A673 (cell line): ENCODE data around the gene FPGT. TPM values are rescaled to one million over a fixed set of nuclear protein-coding genes. Genes with fewer than 3 reads are reported as not detected.

Experiments used
- BruUV-seq: library from RNA; stranded (reverse); fragments of 400-500 nt; replicated peaks from 2 replicates; lab custom pipeline; 2021; lab: Mats Ljungman, UMichigan
- CTCF ChIA-PET: fragments of 300-600 bp; sonication (Branson Sonifier 250); formaldehyde crosslinking; loops from one replicate; lab custom pipeline; 2022; ENCODE audit warnings: antibody characterized with exemption; lab: Charles Lee
- POLR2A ChIA-PET: fragments of 300-600 bp; sonication (Branson Sonifier 250); formaldehyde crosslinking; loops from one replicate; lab custom pipeline; 2022; ENCODE audit warnings: antibody characterized with exemption; ENCODE audit not compliant: low non-redundant PET; lab: Charles Lee
- DNase-seq: peaks from one replicate; pipeline ENCODE4 v3.0.0-alpha.2; 2015; ENCODE audit warnings: low spot score
- H3K27ac ChIP-seq: fragments of 200-600 bp; sonication (generic); 2 replicates; pipeline ENCODE4 v1.5.1; 2016; ENCODE audit warnings: mixed run types, low read depth, mild to moderate bottlenecking, mixed read lengths, antibody characterized with exemption, low read length; ENCODE audit not compliant: poor library complexity, severe bottlenecking
- H3K27me3 ChIP-seq: fragments of 200-600 bp; sonication (generic); replicated peaks from 2 replicates; pipeline ENCODE4 v1.6.1; 2017; ENCODE audit warnings: mixed run types, low read depth, mild to moderate bottlenecking, mixed read lengths, antibody characterized with exemption, low read length; ENCODE audit not compliant: insufficient read depth, poor library complexity
- H3K36me3 ChIP-seq: fragments of 200-600 bp; sonication (generic); 2 replicates; pipeline ENCODE4 v1.6.1; 2016; ENCODE audit warnings: mixed run types, mild to moderate bottlenecking, mixed read lengths, antibody characterized with exemption, low read length; ENCODE audit not compliant: insufficient read depth, poor library complexity, severe bottlenecking
- H3K4me1 ChIP-seq: fragments of 200-600 bp; sonication (generic); 2 replicates; pipeline ENCODE4 v1.6.1; 2017; ENCODE audit warnings: mixed run types, mild to moderate bottlenecking, mixed read lengths, antibody characterized with exemption, low read length; ENCODE audit not compliant: insufficient read depth, poor library complexity, severe bottlenecking
- H3K4me3 ChIP-seq: fragments of 200-600 bp; sonication (generic); 2 replicates; pipeline ENCODE4 v1.5.1; 2016; ENCODE audit warnings: low read depth, mixed run types, mild to moderate bottlenecking, mixed read lengths, low read length; ENCODE audit not compliant: poor library complexity, severe bottlenecking
- H3K9me3 ChIP-seq: fragments of 200-600 bp; sonication (generic); 2 replicates; pipeline ENCODE4 v1.6.1; 2016; ENCODE audit warnings: mixed run types, low read depth, mild to moderate bottlenecking, mixed read lengths, antibody characterized with exemption, low read length; ENCODE audit not compliant: poor library complexity, severe bottlenecking
- CTCF ChIP-seq: fragments of 300-800, 200-600 bp; sonication (generic); conservative IDR thresholded peaks from 2 replicates; pipeline ENCODE4 v1.5.1; 2017; ENCODE audit warnings: low read depth, mild to moderate bottlenecking, antibody characterized with exemption, low read length, moderate library complexity, mixed read lengths
- EZH2 ChIP-seq: fragments of 200-600 bp; sonication (generic); IDR thresholded peaks from 2 replicates; pipeline ENCODE4 v1.6.1; 2017; ENCODE audit warnings: borderline replicate concordance, low read depth, mild to moderate bottlenecking, mixed read lengths, antibody characterized with exemption, low read length; ENCODE audit not compliant: poor library complexity, severe bottlenecking
- intact Hi-C: fragments of 100-400 bp; cut with micrococcal nuclease; formaldehyde crosslinking; loops from one replicate; pipeline ENCODE4 v1.10.0; 2022; ENCODE audit not compliant: unreplicated experiment
- total RNA-seq: library from RNA; stranded (reverse); gene quantifications from 2 replicates; pipeline ENCODE4 v1.2.3, GENCODE V29; 2021

The FPGT gene
- total RNA-seq, 1 experiment from 2014 or later = 7.4 TPM

GRCh38 chr1:74195339-74195738 lies 2.7 kb upstream of the FPGT start:
- POLR2A ChIA-PET = no interaction called here
- Histone ChIP-seq H3K36me3 (no peaks in the 10 kb centered on the region), H3K4me3 (no peak overlapping the region), H3K27ac (no peak overlapping the region), H3K4me1 (no peaks in the 10 kb centered on the region), H3K9me3 (no peaks in the 10 kb centered on the region), H3K27me3 (no peaks in the 10 kb centered on the region)
- TF ChIP-seq CTCF = no peak
- no peak for TF ChIP-seq EZH2
- no TSS peak for BruUV-seq
- CTCF ChIA-PET = no interaction called here
- no peak for DNase-seq
- intact Hi-C loops = no loop called here

- CTCF ChIA-PET = no interaction called here
- Histone ChIP-seq H3K9me3 (no peaks in the 10 kb centered on the region), H3K4me3 (peak overlapping the region; percentile 62), H3K27me3 (no peaks in the 10 kb centered on the region), H3K4me1 (no peaks in the 10 kb centered on the region), H3K27ac (peak overlapping the region; percentile 58), H3K36me3 (no peaks in the 10 kb centered on the region)
- BruUV-seq = no TSS peak
- POLR2A ChIA-PET = no interaction called here
- intact Hi-C loops = no loop called here
- TF ChIP-seq EZH2 (no peak), CTCF (no peak)
- no peak for DNase-seq
These were observed 787 bp upstream of the FPGT start for GRCh38 chr1:74197255-74197654.

DNA sequence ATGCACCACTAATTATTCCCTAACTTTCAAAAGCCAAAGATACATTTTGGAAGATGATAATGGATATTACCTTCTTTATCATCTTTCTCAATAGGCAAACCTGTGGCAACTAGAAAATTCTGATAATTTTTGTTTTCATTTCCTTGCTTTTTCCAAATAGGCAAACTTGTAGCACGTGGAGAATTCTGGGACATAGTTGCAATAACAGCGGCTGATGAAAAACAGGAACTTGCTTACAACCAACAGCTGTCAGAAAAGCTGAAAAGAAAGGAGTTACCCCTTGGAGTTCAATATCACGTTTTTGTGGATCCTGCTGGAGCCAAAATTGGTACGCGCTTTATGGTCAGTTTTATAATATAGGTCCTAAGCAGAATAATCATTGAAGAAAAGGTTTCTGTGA lies 1.5 kb downstream of the FPGT start:
- POLR2A ChIA-PET = no interaction called here
- no TSS peak for BruUV-seq
- no peak for DNase-seq
- intact Hi-C loops = no loop called here
- H3K36me3 ChIP-seq = no peaks in the 10 kb centered on the region
- H3K9me3 ChIP-seq = no peaks in the 10 kb centered on the region
- no peaks in the 10 kb centered on the region for H3K4me1 ChIP-seq
- CTCF ChIA-PET = interaction anchor here (0.6 kb wide), 1 partner anchor 494 kb away, joined by 3 read pairs; no protein-coding TSS in a partner anchor
- no peak overlapping the region for H3K27ac ChIP-seq
- no peak for TF ChIP-seq CTCF
- TF ChIP-seq EZH2 = no peak
- H3K4me3 ChIP-seq = no peak overlapping the region
- no peaks in the 10 kb centered on the region for H3K27me3 ChIP-seq
